ENCODE measurements around the gene TFE3. TPM values are rescaled to one million over a fixed set of nuclear protein-coding genes. Genes with fewer than 3 reads are reported as not detected.
A peak's percentile ranks its signal among the peaks of the same experiment; 100 is the strongest.

TFE3 gene
- total RNA-seq, result 21.9 TPM
- long read RNA-seq, transcript TFE3-201 (10 exons, 3,415 nt), result major isoform, 8 of 25 reads
- long read RNA-seq, partial matches to known transcripts, result 6 of 25 reads
- long read RNA-seq, other reads (novel, unspliced or antisense), result 7 of 25 reads

DNA sequence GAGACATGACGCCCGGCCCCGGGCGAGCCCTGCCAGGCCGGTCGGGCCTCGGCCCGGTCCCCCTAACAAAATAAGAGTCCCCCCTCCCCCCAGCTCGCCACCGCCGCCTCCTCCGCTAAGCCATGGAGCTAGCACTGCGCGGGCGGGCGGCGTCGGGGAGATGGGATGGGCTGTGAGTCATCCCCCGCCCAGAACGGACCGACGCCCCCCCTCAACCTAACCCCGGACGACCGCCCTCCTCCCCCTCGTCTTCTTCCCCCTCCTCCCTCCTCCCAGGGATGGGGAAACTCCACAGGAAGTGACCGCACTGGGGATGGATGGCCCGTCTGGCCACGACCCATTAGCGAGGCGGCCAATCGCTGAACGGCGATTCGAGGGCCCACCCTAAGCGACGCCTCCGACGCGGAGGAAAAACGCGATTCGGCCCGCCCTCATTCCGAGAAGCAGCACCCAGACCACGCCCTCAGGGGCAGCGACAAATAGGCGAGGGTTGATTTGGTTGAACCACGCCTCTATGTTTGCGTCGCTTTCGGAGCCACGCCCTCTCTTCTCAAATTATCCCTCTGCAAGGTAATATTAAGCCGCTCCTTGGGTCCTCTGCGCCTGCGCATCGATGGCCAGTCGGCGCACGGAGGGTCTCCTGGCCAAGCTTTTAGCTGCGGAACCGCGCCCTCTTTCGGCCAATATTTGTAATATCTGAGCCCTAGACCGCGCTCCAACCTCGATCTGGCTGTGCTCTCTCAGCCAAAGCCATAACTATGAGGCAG is at the start of gene TFE3:
TFE3 (minus strand) TSS at position 138 of the 767 bp plus-strand sequence; CDS start at position 7, 131 bp downstream.
- intact Hi-C loops (cut with DNase I), result loop anchor here (5.0 kb wide), 3 partner anchors 71 to 241 kb away; partner anchors contain the start of genes HDAC6, KCND1 and OTUD5
- peak; percentile 98 for DNase-seq (ENCODE audit: low spot score)

DNA sequence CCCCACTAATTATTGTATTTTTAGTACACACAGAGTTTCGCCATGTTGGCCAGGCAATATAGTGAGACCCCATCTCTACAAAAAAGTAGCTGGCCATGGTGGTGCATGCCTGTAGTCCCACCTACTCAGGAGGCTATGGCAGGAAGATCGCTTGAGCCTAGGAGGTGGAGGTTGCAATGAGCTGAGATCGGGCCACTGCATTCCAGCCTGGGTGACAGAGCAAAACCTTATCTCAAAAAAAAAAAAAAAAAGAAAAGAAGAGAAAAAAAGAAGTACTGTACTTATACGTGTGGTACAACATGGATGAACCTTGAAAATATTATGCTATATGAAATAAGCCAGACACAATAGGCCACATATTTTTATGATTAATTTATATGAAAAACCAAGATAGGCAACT is 46.4 kb upstream of the TFE3 start:
- DNase-seq (ENCODE audit: low spot score), result no peak
- intact Hi-C loops (cut with DNase I), result no loop called here

DNA sequence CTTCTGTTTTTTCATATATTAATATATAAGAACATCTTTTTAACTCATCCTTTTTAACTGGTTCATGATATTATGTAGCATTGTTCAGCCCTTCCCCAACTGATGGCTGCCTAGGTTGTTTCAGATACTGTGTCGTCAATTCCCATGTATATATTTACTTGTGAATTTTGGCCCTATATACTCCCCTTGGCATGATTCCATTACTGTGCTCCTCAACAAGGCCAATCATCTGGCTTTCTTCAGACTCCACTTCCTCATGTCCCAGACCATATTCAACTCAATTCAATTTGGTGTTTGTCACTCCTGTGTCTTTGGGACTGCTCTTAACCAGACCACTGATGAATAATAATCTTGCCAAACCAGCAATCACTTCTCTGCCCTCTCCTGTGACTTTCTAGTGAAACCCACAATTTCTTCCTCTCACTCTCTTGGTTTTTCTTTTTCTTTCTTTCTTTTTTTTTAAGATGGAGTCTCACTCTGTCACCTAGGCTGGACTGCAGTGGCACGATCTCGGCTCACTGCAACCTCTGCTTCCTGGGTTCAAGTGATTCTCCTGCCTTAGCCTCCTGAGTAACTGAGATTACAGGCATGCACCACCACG is 39.2 kb upstream of the TFE3 start:
- no peak for DNase-seq (ENCODE audit: low spot score)
- intact Hi-C loops (cut with DNase I), result no loop called here

- DNase-seq (ENCODE audit: low spot score), result peak; percentile 91
- intact Hi-C loops (cut with DNase I), result no loop called here
These were observed 36.6 kb upstream of the TFE3 start, which contains the start of gene WDR45 for GRCh38 chrX:49079489-49080428. WDR45 (minus strand) TSS chrX:49079887; CDS start chrX:49078095, 1,792 bp downstream.

- intact Hi-C loops (cut with DNase I), result no loop called here
- no peak for DNase-seq (ENCODE audit: low spot score)
These were observed 34.8 kb upstream of the TFE3 start for GRCh38 chrX:49077941-49078340.

GRCh38 chrX:49075347-49075746 is 32.2 kb upstream of the TFE3 start:
- no peak for DNase-seq (ENCODE audit: low spot score)
- intact Hi-C loops (cut with DNase I), result no loop called here

DNA sequence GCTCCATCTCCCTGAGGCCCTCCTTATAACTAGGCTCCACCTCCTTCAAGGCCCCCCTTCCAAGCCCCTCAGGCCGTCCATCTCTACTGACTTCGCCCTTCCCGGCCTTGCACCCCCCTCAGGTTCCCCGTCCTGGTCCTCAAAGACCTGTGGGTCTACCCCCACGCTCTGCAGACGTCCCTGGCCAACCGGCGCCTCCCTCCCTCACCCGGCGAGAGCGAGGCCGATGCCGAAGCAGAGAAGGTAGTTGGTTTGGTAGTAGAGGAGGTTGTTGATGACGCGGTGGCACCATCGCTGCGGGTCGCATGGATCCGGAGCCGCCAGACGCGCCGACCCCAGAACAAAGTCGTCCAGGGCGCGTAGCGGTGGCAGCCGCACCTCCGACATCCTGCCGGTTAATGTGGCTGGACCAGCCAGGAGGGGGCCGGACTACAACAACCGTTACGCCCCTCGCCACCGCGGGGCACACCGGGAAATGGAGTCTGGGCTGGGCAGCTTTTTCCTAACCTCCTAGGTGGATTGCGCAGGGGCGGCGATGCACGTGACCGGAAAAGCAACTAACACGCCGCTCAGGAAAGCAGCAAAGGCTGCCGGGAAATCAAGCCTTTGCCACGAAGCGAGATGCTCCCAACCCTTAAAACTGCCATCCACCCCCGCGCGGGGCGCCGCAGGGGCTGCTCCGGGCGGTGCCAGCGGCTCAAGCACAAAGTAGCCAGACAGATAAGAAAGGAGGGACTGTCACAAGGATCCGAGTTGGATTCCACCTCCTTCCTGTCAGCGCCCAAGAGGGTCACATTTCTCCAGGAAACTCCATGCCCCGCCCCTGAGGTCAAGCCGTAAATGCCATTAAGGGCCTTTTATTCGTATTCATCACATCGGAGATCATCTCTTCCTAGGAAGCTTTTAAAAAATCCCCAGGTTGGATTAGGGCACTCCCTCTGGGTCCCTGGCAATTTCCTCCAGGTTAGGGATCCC is 30.7 kb upstream of the TFE3 start, which contains the start of gene PRAF2:
PRAF2 (minus strand) TSS at position 402 of the 975 bp plus-strand sequence; CDS start at position 387, 15 bp downstream.
- intact Hi-C loops (cut with DNase I), result no loop called here
- DNase-seq (ENCODE audit: low spot score), result peak; percentile 96

DNA sequence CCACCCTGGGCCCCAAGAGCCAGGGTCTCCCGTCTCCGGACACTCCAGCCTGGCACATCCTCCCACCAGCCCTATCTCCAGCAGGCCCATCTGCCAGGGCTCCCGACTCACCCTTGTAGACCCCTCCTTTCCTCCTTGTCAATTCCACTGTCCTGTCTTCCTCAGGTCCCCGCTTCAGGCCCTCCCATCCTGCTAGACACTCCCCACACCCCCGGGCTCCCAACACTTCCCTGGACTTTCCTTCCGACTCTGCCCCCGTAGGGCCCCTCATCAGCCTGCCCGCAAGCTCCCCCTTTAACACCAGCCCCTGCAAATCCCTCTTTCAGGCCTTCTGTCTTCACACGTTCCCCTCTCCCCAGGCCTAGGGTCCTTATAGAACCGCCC is 29.5 kb upstream of the TFE3 start:
- intact Hi-C loops (cut with DNase I), result no loop called here
- no peak for DNase-seq (ENCODE audit: low spot score)

GRCh38 chrX:49071877-49072711 is 28.9 kb upstream of the TFE3 start:
- intact Hi-C loops (cut with DNase I), result no loop called here
- no peak for DNase-seq (ENCODE audit: low spot score)

DNA sequence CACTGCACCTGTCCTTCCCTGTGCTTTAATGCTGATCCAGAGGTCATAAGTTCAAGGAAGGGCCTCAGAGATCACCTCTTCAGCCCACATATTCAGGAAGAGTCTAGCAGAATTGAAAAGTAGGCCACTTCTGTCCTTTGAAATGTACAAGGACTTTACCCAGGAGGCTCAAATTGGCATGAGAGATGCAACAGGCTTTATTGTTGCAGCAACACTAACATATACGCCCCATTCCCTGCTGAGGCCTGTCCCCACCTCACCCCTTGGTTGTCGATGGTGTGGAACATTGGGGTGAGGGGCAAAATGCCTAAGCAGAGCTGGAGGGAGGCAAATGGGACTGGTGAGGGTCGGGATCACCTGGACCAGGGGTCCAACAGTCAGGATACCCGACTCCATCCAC is 27.8 kb upstream of the TFE3 start:
- no peak for DNase-seq (ENCODE audit: low spot score)
- intact Hi-C loops (cut with DNase I), result no loop called here

DNA sequence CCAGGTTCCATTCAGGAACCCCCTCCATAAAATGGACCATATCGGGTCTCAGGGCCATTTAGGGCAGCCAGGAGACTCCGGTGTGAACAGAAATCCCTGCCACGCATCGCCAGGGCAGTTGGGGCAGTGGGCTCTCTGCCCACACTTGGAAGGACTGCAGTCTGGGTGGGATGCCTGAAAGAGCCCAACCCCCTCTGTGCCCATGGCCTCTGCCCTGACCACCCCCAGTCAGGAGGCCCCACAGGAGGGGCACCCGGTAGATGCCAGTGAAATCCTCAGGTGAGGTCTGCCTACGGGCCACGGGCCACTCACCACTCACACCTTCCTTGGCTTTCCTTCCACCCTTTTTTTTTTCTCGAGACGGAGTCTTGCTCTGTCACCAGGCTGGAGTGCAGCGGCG is 25.9 kb upstream of the TFE3 start:
- no peak for DNase-seq (ENCODE audit: low spot score)
- intact Hi-C loops (cut with DNase I), result no loop called here

- intact Hi-C loops (cut with DNase I), result no loop called here
- no peak for DNase-seq (ENCODE audit: low spot score)
These were observed 24.3 kb upstream of the TFE3 start for GRCh38 chrX:49067285-49068120.

GRCh38 chrX:49066690-49067089 is 23.5 kb upstream of the TFE3 start:
- no peak for DNase-seq (ENCODE audit: low spot score)
- intact Hi-C loops (cut with DNase I), result no loop called here

DNA sequence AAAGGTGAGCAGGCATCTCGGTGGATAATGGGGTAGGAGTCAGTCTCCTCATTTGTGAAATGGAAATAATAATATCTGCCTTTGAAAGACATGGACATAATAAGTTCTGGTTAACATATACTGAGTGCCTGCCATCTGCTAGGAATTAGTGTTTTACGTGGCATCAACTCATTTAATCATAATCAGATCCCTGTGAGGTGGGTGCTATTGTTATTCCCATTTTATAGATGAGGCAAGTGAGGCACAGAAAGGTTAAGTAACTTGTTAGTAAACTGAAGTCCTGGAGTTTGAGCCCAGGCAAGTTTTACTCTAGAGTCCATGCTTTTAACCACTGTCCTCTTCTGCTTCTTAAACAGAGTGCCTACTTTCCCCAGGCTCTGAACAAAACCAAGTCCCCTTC is 23.1 kb upstream of the TFE3 start:
- intact Hi-C loops (cut with DNase I), result no loop called here
- DNase-seq (ENCODE audit: low spot score), result no peak

- DNase-seq (ENCODE audit: low spot score), result no peak
- intact Hi-C loops (cut with DNase I), result no loop called here
These were observed 21.6 kb upstream of the TFE3 start for GRCh38 chrX:49064735-49065134.

GRCh38 chrX:49064303-49064702 is 21.1 kb upstream of the TFE3 start:
- intact Hi-C loops (cut with DNase I), result no loop called here
- no peak for DNase-seq (ENCODE audit: low spot score)

DNA sequence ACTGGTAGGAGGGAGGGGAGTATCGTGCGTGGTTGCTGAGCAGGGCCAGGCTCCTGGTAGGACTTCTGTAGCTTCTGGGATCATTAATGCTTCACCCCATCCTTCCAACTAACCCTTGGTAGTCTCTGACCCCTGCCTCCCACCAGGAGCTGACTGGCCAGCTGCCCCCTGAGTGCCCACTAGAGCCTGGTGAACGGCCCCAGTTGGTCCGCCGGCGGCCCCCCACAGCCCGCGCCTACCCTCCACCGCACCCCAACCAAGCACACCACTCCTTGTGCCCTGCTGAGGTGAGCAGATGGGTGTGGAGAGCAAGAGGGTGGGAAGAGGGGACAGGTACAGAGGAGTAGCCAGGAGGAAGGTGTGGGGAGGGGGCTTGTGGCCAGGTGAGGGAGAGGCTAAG is 20.6 kb upstream of the TFE3 start:
- intact Hi-C loops (cut with DNase I), result no loop called here
- no peak for DNase-seq (ENCODE audit: low spot score)
